HL-60/S4 treated with retinoic acid at 250 ng/mL for 4 days and 3 days (cell line): ENCODE data around the gene ULK4.
"Not testable (repeated sequence)": the region's sequence is repeated elsewhere in the genome, so short reads cannot be mapped to it uniquely, and the experiment has no call there.

Source experiments
- in situ Hi-C: fragments of 300-500 bp; cut with MboI; formaldehyde crosslinking; loops from 2 replicates; pipeline ENCODE4 v1.7.0; 2022; ENCODE audit warnings: low sequenced_read_pairs

The ULK4 gene

GRCh38 chr3:41695806-41696205, 266.1 kb downstream of the ULK4 start:
- in situ Hi-C loops: not testable (repeated sequence)

- in situ Hi-C loops: no loop called here
Measured at GRCh38 chr3:41693799-41694198, 268.1 kb downstream of the ULK4 start.

- in situ Hi-C loops: no loop called here
Measured at GRCh38 chr3:41690766-41691563, 270.9 kb downstream of the ULK4 start.

- in situ Hi-C loops: no loop called here
Measured at GRCh38 chr3:41688595-41689380, 273.1 kb downstream of the ULK4 start.

GRCh38 chr3:41684797-41685735, 276.8 kb downstream of the ULK4 start:
- in situ Hi-C loops: no loop called here

GRCh38 chr3:41683666-41684350, 278.1 kb downstream of the ULK4 start:
- in situ Hi-C loops: no loop called here

GRCh38 chr3:41682996-41683395, 278.9 kb downstream of the ULK4 start:
- in situ Hi-C loops: no loop called here

- in situ Hi-C loops: no loop called here
Measured at GRCh38 chr3:41682382-41682781, 279.5 kb downstream of the ULK4 start.

- in situ Hi-C loops: no loop called here
Measured at GRCh38 chr3:41681479-41681878, 280.4 kb downstream of the ULK4 start.

GRCh38 chr3:41679374-41679773, 282.5 kb downstream of the ULK4 start:
- in situ Hi-C loops: no loop called here

GRCh38 chr3:41675102-41675501, 286.8 kb downstream of the ULK4 start:
- in situ Hi-C loops: not testable (repeated sequence)

GRCh38 chr3:41674449-41674848, 287.5 kb downstream of the ULK4 start:
- in situ Hi-C loops: no loop called here

GRCh38 chr3:41673650-41674049, 288.3 kb downstream of the ULK4 start:
- in situ Hi-C loops: no loop called here

GRCh38 chr3:41668379-41668778, 293.5 kb downstream of the ULK4 start:
- in situ Hi-C loops: no loop called here

- in situ Hi-C loops: no loop called here
Measured at GRCh38 chr3:41662288-41662687, 299.6 kb downstream of the ULK4 start.

- in situ Hi-C loops: no loop called here
Measured at GRCh38 chr3:41661796-41662195, 300.1 kb downstream of the ULK4 start.

GRCh38 chr3:41660510-41660909, 301.4 kb downstream of the ULK4 start:
- in situ Hi-C loops: no loop called here

- in situ Hi-C loops: no loop called here
Measured at GRCh38 chr3:41653571-41654239, 308.2 kb downstream of the ULK4 start.

GRCh38 chr3:41652931-41653330, 309.0 kb downstream of the ULK4 start:
- in situ Hi-C loops: no loop called here

GRCh38 chr3:41652506-41652905, 309.4 kb downstream of the ULK4 start:
- in situ Hi-C loops: no loop called here
